GM21576 (cell line): ENCODE data around the gene ZNF253.
"Not testable (repeated sequence)": the region's sequence is repeated elsewhere in the genome, so short reads cannot be mapped to it uniquely, and the experiment has no call there.

Experiments
- ATAC-seq: cut with Tn5 transposase; IDR thresholded peaks from one replicate; pipeline ENCODE4 v1.9.1; 2021; ENCODE audit warnings: mild to moderate bottlenecking, moderate library complexity; ENCODE audit not compliant: unreplicated experiment

The ZNF253 gene

DNA sequence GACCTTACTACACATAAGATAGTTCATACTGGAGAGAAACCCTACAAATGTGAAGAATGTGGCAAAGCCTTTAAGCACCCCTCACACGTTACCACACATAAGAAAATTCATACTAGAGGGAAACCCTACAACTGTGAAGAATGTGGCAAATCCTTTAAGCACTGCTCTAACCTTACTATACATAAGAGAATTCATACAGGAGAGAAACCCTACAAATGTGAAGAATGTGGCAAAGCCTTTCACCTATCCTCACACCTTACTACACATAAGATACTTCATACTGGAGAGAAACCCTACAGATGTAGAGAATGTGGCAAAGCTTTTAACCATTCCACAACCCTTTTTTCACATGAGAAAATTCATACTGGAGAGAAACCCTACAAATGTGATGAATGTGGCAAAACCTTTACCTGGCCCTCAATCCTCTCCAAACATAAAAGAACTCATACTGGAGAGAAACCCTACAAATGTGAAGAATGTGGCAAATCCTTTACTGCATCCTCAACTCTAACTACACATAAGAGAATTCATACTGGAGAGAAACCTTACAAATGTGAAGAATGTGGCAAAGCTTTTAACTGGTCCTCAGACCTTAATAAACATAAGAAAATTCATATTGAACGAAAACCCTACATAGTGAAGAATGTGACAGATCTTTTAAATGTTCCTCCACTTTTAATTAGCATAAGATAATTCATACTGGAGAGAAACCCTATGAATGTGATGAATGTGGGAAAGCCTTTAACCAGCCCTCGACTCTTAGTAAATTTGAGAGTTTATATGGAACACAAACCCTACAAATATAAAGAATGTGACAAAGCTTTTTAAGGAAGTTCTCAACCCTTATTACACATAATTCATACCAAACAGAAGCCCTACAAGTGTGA lies 26.6 kb downstream of the ZNF253 start:
- not testable (repeated sequence) for ATAC-seq

GRCh38 chr19:19900139-19900728 lies 34.6 kb downstream of the ZNF253 start:
- no peak for ATAC-seq

DNA sequence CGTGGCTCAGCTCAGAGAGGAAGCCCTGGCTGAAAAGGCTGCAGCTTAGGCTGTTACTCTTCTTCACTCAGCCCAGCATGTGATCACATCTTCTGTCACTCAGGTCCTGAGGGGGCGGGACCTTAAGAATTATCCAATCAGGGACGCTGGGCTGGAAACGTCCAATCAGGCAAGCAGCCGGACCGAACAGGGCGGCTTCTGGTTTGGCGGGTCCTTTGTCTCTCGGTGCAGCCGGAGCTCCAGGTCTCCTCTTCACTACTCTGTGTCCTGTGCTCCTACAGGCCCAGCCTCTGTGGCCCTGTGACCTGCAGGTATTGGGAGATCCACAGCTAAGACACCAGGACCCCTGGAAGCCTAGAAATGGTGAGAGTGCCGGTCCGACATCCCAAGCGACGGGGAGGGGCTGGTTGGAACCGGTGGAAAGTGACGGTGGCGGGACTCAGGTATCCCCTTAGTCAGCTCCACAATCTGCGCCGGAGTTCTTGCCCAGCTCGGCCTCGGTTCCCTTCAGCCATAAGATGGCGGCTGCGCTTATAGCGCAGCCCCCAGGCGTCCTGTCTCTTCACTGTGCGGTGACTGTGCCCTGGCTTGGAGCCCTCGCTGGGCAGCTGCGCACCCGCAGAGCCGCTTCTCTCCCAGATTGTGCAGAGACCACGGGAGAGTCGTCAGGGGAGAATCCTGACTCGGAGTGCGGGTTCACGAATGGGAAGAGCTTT lies 35.2 kb downstream of the ZNF253 start, which contains the start of gene ZNF93:
ZNF93 (plus strand) TSS at position 218 of the 716 bp plus-strand sequence; CDS start at position 361, 143 bp downstream.
- peak; percentile 93 for ATAC-seq

DNA sequence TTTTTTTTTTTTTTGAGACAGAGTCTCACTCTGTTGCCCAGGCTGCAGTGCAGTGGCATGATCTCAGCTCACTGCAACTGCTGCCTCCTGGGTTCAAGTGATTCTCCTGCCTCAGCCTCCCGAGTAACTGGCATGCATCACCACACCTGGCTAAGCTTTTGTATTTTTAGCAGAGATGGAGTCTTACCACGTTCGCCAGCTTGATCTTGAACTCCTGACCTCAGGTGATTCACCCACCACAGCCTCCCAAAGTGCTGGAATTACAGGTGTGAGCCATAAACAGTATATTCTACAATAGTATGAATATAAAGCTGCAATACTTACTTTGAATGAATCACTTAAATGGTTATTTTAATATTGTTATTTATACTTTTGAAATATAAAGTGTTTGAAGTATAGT lies 41.9 kb downstream of the ZNF253 start:
- not testable (repeated sequence) for ATAC-seq

DNA sequence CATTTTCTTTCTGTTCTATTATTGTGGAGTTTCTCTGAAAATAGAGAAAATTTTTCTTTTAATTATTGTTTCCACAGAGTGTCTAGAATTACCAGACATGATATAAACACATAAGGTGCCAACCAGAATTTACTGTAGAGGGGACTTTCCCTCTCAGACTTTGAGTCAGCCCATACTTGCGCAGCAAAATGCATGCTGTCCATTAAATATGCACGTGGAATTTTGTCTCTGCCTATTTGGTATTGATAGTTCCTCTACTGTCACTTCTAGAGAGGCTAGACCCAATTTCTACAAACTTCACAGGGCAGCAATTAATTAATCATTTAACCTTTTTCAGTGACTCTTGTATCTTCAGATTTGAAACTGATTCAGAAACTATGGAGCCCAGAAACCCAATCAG lies 44.0 kb downstream of the ZNF253 start:
- ATAC-seq = no peak

GRCh38 chr19:19911150-19911549 lies 45.5 kb downstream of the ZNF253 start:
- no peak for ATAC-seq

DNA sequence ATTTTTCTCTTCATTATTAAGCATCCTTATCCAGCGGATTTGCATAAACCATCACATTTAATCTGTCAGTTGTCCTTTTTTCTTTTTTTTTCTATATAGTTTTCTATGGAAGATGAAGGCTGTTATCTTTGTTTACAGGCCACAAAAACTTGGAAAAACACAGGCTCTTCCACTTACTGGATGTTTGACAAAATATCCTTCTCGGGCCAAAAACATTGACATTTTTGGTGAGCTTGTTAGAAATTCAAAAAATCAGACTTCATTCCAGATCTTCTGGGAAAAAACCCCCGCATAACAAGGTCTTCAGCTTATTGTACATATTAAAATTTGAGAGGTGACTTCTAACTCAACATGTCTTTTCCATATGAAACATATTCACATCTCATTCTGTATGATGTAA lies 48.9 kb downstream of the ZNF253 start:
- no peak for ATAC-seq

DNA sequence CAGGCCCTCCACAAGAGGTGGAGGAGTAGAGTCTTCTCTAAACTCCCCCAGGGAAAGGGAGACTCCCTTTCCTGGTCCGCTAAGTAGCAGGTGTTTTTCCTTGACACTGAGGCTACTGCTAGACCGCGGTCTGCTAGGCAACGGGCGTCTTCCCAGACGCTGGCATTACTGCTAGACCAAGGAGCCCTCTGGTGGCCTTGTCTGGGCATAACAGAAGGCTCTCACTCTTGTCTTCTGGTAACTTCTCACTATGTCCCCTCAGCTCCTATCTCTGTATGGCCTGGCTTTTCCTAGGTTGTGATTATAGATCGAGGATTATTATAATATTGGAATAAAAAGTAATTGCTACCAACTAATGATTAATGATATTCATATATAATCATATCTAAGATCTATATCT lies 64.7 kb downstream of the ZNF253 start:
- not testable (repeated sequence) for ATAC-seq

DNA sequence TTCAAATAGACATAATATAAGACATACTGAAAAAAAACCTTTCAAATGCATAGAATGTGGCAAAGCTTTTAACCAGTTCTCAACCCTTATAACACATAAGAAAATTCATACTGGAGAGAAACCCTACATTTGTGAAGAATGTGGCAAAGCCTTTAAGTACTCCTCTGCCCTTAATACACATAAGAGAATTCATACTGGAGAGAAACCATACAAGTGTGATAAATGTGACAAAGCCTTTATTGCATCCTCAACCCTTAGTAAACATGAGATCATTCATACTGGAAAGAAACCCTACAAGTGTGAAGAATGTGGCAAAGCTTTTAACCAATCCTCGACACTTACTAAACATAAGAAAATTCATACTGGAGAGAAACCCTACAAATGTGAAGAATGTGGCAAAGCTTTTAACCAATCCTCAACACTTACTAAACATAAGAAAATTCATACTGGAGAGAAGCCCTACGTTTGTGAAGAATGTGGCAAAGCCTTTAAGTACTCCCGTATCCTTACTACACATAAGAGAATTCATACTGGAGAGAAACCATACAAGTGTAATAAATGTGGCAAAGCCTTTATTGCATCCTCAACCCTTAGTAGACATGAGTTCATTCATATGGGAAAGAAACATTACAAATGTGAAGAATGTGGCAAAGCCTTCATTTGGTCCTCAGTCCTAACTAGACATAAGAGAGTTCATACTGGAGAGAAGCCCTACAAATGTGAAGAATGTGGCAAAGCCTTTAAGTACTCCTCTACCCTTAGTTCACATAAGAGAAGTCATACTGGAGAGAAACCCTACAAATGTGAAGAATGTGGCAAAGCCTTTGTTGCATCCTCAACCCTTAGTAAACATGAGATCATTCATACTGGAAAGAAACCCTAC lies 68.0 kb downstream of the ZNF253 start:
- not testable (repeated sequence) for ATAC-seq

- no peak for ATAC-seq
Measured at GRCh38 chr19:19937403-19937802, 71.7 kb downstream of the ZNF253 start.

GRCh38 chr19:19938449-19938848 lies 72.8 kb downstream of the ZNF253 start:
- ATAC-seq = no peak

DNA sequence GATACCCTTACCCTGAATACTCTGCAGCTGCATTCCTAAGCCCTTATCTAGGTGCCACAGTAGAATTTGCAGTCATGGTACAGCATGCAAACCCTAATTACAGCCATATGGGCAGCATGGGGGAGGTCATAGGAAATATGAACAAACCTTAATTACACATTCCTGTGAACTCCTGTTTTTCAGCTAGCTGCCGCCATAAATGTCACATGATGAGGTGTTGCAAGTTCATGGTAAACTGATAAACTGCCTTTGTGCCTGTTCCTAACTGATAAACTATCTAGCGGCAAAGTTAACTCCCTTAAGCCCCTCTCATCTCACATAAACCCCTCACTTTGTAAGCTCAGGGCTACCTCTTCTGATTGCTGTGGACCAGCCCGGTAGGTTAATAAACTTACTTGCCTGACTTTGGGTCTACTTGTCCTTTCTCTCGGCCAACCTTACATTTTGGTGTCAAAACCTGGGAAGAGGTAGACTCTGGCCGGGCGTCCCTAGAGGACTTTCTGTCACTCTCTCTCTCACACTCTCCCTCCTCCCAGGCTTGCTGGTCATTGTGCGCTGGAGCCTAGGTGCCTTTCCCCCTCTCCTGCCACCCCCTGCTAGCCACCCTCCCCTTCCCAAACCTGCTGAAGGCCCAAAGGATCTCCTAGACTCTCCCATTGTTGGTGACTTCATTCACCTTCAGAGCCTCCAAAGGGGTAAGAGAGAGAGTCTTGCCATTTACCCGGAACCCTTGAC lies 78.3 kb downstream of the ZNF253 start:
- ATAC-seq = no peak
